CD4-positive, alpha-beta T cell treated with Interferon gamma for 1 hour (primary cell): Measurements from ENCODE around the gene NEURL1B.

Source experiments
- DNase-seq: peaks from one replicate; pipeline ENCODE4 v3.0.0-alpha.2; 2020

The NEURL1B gene

GRCh38 chr5:172610643-172611042, 30.4 kb upstream of the NEURL1B start:
- DNase-seq, result no peak

GRCh38 chr5:172611913-172612312, 29.1 kb upstream of the NEURL1B start:
- DNase-seq, result no peak

GRCh38 chr5:172612771-172613170, 28.3 kb upstream of the NEURL1B start:
- DNase-seq, result no peak

GRCh38 chr5:172616136-172616535, 24.9 kb upstream of the NEURL1B start:
- no peak for DNase-seq

- DNase-seq, result no peak
These were observed 24.3 kb upstream of the NEURL1B start for GRCh38 chr5:172616730-172617129.

- DNase-seq, result no peak
These were observed 23.2 kb upstream of the NEURL1B start for GRCh38 chr5:172617817-172618216.

- DNase-seq, result no peak
These were observed 22.3 kb upstream of the NEURL1B start for GRCh38 chr5:172618574-172619365.

GRCh38 chr5:172620506-172620905, 20.6 kb upstream of the NEURL1B start:
- no peak for DNase-seq

- no peak for DNase-seq
These were observed 18.7 kb upstream of the NEURL1B start for GRCh38 chr5:172622091-172623046.

GRCh38 chr5:172623313-172623980, 17.6 kb upstream of the NEURL1B start:
- no peak for DNase-seq

- DNase-seq, result no peak
These were observed 16.7 kb upstream of the NEURL1B start for GRCh38 chr5:172624083-172624995.

GRCh38 chr5:172624996-172625964, 15.8 kb upstream of the NEURL1B start:
- no peak for DNase-seq

- DNase-seq, result no peak
These were observed 15.0 kb upstream of the NEURL1B start for GRCh38 chr5:172626031-172626581.

GRCh38 chr5:172630082-172630481, 11.0 kb upstream of the NEURL1B start:
- DNase-seq, result no peak

- no peak for DNase-seq
These were observed 10.6 kb upstream of the NEURL1B start for GRCh38 chr5:172630482-172630881.

- DNase-seq, result no peak
These were observed 10.1 kb upstream of the NEURL1B start for GRCh38 chr5:172630986-172631385.

GRCh38 chr5:172632346-172633092, 8.5 kb upstream of the NEURL1B start:
- DNase-seq, result no peak

GRCh38 chr5:172633403-172633970, 7.6 kb upstream of the NEURL1B start:
- no peak for DNase-seq

GRCh38 chr5:172634106-172634899, 6.8 kb upstream of the NEURL1B start:
- no peak for DNase-seq
